SHP77 treated with DMSO at 0.1 percent for 48 hours (cell line): Measurements from ENCODE around the gene HIGD2B.
"Not testable (repeated sequence)": the region's sequence is repeated elsewhere in the genome, so short reads cannot be mapped to it uniquely, and the experiment has no call there.

ENCODE experiments used
- DNase-seq: peaks from one replicate; lab custom pipeline; 2025; lab: John Stamatoyannopoulos, UW

HIGD2B gene, protein sequence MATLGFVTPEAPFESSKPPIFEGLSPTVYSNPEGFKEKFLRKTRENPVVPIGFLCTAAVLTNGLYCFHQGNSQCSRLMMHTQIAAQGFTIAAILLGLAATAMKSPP

DNA sequence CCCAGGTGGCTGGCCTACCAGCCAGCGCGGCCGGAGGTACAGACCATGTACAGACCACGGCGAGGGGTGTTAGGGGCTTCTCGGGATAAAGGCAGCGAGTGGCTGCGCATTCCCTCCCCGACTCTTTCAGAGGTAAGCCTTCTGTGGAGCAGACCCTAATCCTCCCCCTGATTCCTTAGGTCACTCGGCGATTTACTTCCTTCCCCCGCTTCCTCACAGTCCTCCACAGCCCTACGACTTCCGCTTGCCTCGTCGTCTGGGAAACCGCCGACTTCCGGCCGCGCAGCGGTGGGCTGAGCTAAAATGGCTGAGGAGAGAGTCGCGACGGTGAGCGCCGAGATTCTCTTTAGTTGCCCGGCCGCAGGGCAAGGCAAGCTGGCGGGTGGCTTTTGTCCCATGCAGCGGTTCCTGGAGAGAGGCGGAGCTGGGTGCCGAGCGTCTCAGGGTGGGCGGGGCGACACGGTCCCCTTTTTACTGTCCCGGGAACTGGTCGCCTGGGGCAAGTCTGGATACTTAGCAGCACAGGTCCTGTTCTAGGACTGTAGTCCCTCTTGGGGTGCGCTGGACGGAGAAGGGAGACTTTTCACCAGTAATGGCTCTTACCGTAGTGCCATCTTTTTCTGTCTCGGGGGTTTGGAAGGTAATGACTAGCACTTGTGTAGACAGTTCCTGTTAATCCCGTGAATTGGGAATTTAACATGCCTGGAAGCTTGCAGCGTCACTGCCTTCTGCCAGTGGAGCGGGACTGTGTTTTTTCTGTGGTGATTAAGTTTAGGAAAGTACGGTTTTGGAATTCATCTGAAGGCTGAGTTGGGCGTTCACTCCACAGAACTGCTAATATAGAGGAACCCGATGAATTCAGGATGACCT lies at the start of gene HIGD2B, which contains the start of gene BBS4:
TSS of gene HIGD2B (minus strand) at position 258 of the 870 bp plus-strand sequence. CDS start 9,808 bp downstream, outside the sequence.
TSS of gene BBS4 (plus strand) at position 283 of the 870 bp plus-strand sequence. CDS start at position 304, 21 bp downstream.
- DNase-seq: no peak

DNA sequence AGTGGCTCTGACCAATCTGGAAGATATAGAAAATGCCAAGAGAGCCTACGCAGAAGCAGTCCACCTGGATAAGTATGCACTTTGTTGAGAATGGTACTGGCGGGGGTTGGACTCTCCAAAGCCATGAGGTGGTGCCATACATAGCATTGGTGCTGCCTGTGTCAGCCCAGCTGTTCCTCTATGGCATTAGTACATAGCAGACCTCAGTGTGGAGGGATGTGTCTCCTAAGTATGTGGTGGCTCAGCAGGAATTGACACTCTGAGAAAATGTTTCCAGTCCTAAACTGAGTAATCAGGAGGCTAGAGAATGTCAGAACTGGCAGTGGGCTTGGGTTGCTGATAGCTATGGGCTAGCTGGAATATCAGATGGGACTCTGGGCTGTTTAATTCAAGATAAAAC lies 49.1 kb upstream of the HIGD2B start:
- no peak for DNase-seq

DNA sequence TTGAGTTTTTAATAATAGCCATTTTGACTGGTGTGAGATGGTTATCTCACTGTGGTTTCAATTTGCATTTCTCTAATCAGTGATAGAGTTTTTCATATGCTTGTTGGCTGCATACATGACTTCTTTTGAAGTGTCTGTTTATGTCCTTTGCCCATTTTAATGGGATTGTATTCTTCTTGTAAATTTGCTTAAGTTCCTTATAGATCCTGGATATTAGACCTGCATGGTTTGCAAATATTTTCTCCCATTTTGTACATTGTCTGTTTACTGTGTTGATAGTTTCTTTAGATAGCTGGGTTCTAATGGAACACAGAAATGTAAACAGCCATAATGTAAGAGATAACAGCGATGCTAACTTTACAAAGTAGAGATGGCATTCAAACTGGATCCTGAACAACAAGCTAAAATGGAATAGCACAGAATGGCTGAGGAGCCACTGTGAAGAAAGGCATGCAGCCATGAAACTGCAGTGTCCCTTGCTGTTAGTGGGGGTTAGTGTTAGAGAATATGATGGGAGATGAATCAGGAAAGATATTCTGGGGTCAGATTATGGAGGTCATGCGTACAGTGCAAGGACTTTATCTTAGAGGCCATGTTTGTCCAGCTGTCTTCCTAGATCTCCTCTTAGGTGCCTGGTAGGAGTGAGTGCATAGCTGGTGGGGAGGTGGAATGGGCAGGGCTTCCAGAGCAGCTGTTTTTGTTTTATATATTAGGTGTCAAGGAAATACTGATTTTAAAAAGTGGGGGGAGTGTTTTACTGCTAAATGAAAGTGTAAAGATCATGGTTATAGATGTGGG lies 48.2 kb upstream of the HIGD2B start:
- no peak for DNase-seq

DNA sequence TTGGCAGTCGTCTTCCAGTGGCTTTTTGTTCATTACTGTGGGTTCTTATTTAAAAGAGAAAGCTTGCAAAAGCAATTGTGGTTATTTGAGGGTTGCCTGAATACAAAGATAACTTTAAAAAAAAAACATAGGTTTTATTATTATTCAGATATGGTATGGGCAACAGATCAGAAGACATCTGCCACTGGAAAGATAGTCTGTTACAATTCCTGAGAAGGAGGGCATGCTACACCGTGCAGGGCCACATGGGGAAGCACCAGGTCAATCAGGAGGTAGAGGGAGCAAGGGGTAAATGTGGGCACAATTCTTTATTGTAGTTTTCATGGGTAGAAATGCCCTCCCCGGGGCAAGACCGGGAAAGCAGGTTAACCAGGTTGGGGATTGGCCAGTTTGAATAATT lies 46.5 kb upstream of the HIGD2B start:
- DNase-seq: no peak

DNA sequence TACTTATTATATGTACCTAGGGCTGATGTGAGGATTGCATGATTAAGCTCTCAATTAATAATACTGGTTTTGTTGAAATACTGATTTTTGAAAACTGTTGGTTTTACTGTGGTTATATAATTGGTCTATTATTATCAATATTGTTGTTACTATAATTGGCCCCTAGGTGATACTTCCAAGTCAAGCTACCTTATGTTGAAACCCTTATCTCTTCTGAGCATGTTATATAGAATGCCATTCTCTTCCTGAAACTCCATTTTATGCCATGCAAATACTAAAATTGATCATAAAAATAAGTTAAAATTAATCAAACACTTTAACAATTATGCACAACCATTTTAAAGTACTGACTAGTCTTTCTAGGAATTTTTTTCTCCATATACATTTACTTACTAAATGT lies 46.1 kb upstream of the HIGD2B start:
- no peak for DNase-seq

DNA sequence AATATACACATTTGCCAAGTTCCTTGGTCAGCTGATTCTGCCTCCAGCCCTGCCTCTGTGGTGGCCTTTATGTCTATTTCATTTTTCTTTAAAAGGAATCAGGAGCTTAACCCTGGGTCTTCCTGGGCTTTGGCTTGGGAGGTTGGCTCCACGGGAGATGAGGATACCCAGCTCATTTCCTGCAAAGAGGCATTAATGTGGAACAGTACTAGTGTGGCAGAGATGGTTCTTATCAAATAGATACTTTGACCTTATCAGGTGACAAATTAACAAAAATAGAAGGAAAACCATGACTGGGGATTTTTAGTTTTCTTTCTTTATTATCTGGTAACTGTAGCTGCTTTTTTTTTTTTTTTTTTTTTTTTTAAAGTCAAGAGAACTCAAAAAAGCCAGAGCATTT lies 42.8 kb upstream of the HIGD2B start:
- DNase-seq: no peak

DNA sequence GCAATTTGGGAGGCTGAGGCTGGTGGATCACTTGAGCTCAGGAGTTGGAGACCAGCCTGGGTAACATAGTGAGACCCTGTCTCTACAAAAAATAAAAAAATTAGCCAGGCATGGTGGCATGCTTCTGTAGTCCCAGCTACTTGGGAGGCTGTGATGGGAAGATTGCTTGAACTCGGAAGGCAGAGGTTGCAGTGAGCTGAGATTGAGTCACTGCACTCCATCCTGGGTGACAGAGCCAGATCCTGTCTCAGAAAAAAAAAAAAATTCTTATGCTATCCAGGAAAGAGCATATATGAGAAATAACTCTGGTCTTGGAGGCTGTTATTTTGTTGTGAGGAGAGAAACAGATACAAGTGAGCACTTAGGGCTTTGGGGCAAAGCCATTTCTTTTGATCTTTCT lies 42.3 kb upstream of the HIGD2B start:
- DNase-seq: not testable (repeated sequence)

DNA sequence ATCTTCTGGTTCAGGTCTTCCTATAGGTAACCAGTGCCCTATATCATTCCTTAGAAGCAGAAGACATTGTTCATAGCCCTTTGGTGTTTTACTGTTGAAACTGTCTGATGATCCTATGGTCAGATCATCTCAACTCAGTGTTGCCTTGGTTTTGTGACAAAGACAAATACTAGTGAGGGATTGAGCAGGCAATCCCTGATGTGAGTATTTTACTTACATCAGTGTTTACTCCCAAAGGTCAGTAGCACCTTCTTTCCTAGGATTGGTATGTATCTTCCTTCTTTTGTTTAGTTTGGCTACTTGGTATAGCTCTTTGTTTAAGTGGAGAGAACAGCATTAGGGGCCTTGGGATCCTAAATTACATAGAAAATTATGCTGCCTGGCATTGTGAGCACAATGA lies 41.2 kb upstream of the HIGD2B start:
- DNase-seq: no peak

DNA sequence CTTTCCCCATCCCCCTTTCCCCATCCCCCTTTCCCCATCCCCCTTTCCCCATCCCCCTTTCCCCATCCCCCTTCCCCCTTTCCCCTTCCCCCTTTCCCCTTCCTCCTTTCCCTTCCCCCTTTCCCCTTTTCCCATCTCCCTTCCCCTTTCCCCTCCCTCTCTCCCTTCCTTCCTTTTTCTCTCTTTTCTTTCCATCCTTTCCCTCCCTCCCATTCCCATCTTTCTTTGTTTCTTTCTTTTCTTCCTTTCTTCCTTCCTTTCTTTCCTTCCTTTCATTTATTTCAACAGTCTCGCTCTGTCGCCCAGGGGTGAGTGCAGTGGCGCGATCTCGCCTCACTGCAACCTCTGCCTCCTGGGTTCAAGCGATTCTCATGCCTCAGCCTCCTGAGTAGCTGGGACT lies 39.9 kb upstream of the HIGD2B start:
- not testable (repeated sequence) for DNase-seq

DNA sequence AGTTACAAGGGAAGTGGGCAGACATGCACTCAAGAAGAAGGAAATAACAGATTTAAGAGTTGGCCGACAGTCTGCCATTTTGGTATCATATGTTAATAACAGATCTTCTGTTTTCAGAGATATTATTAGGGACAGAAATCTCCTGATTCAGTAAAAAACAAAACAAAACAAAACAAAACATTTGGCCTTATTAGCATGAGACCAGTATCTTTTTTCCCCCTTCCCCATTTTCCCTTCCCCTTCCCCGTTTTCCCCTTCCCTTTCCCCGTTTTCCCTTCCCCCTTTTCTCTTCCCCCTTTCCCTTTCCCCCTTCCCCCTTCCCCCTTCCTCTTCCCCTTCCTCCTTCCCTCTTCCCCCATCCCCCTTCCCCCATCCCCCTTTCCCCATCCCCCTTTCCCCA lies 39.5 kb upstream of the HIGD2B start:
- DNase-seq: no peak

DNA sequence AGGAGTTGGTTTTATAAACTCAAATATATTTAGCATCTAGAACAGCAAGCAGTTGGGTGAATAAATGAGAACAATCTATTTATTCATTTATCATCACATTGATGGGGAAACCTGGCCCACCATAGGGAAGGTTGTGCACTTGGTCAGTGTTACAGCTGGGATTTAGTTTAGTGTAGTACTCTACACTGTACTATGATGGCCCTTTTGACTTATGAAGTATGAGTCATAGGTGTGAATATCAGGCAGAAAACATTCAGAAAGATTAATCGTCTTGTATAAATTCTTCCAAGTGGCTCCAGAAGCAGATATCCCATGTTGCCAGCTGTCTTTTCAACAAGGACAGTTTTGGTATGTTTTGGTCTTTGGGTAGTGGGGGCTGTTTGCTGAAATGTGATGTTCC lies 38.0 kb upstream of the HIGD2B start:
- no peak for DNase-seq

DNA sequence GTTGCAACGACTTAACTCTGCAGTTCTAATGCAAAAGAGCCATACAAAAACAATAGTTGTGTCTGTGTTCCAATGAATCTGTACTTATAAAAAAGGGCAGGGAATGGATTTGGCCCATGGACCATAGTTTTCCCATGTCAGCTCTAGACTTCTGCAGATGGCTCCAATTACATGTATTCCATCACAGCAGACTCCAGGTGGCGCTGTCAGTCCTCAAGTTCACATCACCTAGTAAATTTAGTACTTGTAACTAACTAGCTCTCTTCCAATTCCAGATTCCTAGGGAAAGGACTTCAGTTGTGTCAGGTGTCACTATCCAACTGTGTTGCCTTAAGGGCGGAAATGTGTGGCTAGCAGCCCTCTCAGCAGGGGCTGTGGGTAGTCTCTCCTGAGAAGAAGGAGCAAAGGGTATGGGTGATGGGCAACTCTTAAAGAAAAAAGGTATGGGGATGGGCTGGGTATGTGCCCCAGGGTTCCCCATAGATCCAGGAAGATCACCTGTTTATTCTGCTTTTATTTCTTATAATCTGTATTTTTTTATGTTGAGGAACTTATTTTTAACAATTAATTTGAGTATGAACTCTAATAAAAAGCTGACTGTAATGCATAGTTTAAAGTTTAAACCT lies 36.2 kb upstream of the HIGD2B start:
- peak; percentile 28 for DNase-seq

DNA sequence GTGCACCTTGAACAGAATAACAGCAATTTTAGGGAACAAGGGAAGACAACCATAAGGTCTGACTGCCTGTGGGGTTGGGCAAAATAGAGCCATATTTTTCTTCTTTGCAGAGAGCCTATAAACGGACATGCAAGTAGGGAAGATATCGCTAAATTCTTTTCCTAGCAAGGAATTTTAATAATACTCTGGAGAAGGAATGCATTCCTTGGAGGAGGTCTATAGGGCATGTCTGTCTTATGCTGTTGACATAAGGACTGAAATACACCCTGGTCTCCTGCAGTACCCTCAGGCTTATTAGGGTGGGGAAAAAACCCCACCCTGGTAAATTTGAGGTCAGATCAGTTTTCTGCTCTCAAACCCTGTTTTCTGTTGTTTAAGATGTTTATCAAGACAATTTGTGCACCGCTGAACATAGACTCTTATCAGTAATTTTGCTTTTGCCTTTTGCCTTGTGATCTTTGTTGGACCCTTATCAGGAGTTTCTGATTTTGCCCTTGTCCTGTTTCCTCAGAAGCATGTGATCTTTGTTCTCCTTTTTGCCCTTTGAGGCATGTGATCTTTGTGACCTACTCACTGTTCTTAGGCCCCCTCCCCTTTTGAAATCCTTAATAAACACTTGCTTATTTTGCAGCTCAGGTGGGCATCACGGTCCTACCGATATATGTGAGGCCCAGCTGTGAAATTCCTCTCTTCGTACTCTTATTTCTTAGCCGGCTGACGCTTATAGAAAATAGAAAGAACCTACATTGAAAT lies 22.7 kb upstream of the HIGD2B start:
- not testable (repeated sequence) for DNase-seq

DNA sequence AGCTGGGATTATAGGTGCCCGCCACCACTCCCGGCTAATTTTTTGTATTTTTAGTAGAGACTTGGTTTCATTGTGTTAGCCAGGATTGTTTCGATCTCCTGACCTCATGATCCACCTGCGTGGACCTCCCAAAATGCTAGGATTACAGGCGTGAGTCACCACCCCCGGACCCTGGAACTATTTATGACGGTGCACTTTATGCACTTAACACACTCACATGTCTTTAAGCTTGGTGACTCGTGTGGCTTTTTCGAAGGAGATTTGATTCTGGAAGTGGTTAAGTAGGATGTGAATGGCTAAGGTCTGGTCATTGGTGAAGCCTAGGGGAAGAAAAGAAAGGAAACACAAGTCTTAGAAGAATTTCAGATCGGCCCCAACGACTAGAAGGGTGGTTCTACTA lies 20.3 kb upstream of the HIGD2B start:
- no peak for DNase-seq

DNA sequence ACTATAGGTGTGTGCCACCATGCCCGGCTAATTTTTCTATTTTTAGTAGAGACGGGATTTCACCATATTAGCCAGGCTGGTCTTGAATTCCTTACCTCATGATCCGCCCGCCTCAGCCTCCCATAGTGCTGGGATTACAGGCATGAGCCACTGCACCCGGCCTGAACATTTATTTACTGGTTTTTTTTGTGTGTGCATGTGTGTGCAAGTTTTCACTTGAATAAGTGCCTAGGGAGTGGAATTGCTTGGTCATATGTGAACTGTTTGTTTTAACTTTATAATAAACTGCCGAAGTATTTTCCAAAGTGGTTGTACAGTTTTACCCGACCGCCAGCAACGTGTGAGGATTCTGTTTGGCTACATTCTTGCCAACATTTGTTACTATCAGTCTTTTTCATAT lies 14.1 kb upstream of the HIGD2B start:
- DNase-seq: no peak

DNA sequence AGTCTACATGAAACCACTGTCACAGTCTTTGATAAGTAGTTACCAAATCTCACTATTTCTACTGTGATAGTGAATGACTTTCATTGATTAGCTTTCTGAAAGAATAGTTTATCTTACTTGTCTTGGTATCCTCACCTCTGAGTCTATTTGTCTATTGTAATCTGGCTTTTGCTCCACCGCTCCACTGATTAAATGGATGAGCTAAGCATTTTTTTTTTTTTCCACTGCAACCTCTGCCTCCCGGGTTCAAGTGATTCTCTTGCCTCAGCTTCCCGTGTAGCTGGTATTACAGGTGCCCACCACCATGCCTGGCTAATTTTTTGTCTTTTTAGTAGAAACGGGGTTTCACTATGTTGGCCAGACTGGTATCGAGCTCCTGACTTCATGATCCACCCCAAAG lies 13.0 kb upstream of the HIGD2B start:
- no peak for DNase-seq

DNA sequence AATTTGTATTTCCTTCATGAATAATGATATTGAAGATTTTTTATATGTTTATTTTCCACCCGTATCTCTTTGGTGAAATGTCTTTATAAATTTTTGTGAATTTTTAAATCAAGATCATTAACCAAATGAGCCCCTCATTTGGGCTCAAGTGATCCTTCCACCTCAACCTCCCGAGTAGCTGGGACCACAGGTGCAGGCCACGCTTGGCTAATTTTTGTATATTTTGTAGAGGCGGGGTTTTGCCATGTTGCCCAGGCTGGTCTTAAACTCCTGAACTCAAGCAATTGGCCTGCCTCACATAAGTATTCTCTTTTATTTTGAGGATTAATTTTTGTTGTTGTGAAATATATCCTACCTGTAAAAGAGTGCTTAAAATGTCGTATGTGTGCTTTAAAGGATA lies 5.0 kb upstream of the HIGD2B start:
- no peak for DNase-seq

DNA sequence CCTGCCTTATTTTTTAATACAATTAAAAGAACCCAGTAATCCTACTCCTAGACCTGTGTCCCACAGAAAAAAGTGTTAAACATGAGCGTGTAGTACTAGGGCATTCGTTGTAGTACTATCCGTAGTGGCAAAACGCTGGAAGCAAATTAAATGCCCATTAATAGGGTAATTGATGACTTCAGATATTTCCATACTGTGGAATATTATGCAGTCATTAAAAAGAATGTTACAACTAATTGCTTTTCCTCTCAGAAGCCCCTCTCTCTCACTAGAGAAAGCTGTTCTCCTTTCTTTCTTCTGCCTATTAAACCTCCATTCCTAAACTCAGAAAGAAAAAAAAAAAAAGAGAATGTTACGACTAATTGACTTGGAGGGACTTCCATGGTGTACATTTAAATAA lies 2.7 kb upstream of the HIGD2B start:
- DNase-seq: no peak

DNA sequence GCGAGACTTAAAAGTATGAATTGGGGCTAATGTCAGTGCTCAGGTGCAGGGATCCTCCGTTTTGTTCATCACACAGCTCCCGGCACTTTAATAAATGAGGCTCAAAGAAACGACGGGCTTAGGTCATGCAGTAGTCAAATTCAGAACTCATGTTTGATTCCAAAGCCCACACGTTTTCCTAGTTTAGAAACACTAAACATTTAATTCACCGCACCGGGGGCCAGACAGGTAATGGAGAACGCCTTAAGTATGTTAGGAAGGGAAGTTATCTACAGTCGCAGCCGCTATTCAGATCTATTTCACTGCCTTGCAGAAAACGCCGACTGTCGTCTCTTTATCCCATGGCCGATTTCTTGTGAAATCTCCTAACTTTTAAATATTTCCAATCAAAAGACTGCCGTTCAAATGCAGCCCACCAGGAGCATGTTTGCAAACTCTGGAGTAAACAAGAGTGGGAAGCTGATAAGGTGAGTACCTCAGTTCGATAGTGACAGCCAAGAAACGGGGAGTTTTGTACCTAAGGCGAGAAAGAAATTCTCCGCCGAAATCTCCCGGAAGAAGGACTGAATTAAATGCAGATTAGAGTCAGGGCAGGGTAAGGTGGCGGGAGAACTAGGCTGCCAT lies 569 bp downstream of the HIGD2B start:
- no peak for DNase-seq

DNA sequence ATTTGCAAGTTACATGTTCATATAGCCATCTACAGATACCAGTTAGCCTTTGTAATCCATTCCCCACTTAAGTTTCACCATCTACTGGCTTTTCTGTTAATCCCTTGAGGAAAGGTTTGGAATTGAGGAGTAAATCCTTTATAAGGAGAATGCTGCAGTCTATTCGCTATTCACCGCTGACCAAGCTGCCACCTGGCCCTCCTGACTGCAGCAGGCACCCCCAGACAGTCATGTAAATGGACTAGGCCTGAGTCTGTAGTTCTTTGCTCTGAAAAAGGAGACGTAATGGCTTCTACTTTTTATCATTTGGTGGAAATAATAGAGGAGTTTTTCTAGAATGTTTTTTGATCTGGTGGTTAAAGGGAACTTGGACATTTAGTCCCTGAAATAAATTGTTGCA lies 3.2 kb downstream of the HIGD2B start:
- DNase-seq: no peak

DNA sequence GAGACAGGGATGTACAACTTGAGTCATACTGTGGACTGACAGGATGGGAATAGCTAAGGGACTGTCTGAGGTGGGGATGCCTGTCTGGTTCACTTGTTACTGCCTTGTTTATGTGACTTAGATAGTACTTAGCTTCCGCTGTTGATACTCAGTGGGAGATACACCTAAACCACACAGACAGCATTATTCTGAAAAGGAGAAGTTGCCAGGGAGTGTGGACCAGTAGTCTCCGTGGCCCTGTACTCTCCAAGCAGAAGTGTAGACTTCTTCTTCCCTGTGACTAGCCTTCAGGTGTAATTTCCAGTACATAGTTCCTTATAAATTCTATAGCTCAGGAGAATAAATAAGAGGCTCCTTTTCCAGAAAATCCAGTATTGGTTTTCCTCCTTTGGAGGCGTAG lies 5.1 kb downstream of the HIGD2B start:
- DNase-seq: no peak
